Vagina (tissue), 2 donors: ENCODE data around the gene HSDL2. TPM values are rescaled to one million over a fixed set of nuclear protein-coding genes. Genes with fewer than 3 reads are reported as not detected.

Experiments
- DNase-seq, 2 donors: peaks; one replicate each; pipeline ENCODE4 v3.0.0-alpha.2; 2017; ENCODE audit errors: extremely low spot score in 2 of 2
- H3K27ac ChIP-seq: fragments of 200-600 bp; sonication (generic); one replicate; pipeline ENCODE4 v1.5.1; 2019
- H3K27me3 ChIP-seq: fragments of 200-600 bp; sonication (generic); one replicate; pipeline ENCODE4 v1.5.1; 2019
- H3K36me3 ChIP-seq, 2 donors: fragments of 200-600 bp; sonication (generic); one replicate each; pipeline ENCODE4 v1.5.1; 2017 to 2019
- H3K4me1 ChIP-seq: fragments of 200-600 bp; sonication (generic); one replicate; pipeline ENCODE4 v1.5.1; 2019
- H3K4me3 ChIP-seq, 2 donors: fragments of 200-600 bp; sonication (generic); 1 replicate in 1 of 2; 2 replicates in 1 of 2; pipeline ENCODE4 v1.5.1; 2016 to 2019
- H3K9me3 ChIP-seq: fragments of 200-600 bp; sonication (generic); one replicate; pipeline ENCODE4 v1.5.1; 2019
- POLR2A ChIP-seq, 2 donors: fragments of 450-650 bp; IDR thresholded peaks; one replicate each; pipeline ENCODE4 v1.6.1; 2017; ENCODE audit warnings: antibody characterized with exemption in 2 of 2, mild to moderate bottlenecking in 2 of 2, moderate library complexity in 2 of 2
- POLR2AphosphoS5 ChIP-seq, 2 donors: sonication (generic); formaldehyde crosslinking; IDR thresholded peaks; one replicate each; pipeline ENCODE4 v1.9.0; 2017; ENCODE audit warnings: antibody characterized with exemption in 2 of 2, mild to moderate bottlenecking in 2 of 2, low read depth in 1 of 2; ENCODE audit not compliant: insufficient read depth in 1 of 2
- intact Hi-C: fragments of 100-400 bp; cut with DNase I; formaldehyde crosslinking; loops from one replicate; pipeline ENCODE4 v1.15.1; 2023
- total RNA-seq: library from RNA; depleted of rRNA; stranded (reverse); fragments of >200 nt; gene quantifications from one replicate; pipeline ENCODE4 v1.2.3, GENCODE V29; 2016
- TF ChIP-seq, protein P1 (sequence below), 3 experiments: fragments of 450-650 bp in 2 of 3; fragments of 200-600 bp in 1 of 3; sonication (generic) in 1 of 3; IDR thresholded peaks; one replicate each; pipeline ENCODE4 v1.5.1; 2017 to 2019; ENCODE audit warnings: antibody characterized with exemption in 3 of 3, mild to moderate bottlenecking in 2 of 3, moderate library complexity in 2 of 3

Gene HSDL2
- total RNA-seq, 1 donor from 2014 or later, result 25.8 TPM

DNA sequence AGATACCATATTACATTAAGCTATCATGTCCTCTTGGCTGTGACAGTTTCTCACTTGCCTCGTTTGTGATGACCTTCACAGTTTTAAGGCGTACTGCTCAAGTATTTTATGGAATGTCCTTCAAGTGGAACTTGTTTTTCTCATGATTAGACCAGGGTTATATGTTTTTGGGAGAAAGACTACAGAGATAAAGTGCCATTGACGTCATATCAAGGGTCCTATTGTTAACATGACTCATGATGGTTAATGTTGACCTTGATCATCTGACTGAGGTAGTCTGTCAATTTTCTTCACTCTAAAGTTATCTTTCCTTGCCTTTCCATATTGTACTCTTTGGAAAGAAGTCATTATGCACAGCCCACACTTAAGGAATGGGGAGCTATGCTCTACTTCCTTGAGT is 28.7 kb upstream of the HSDL2 start:
- Histone ChIP-seq H3K9me3 (no peaks in the 10 kb centered on the region), H3K27me3 (no peaks in the 10 kb centered on the region), H3K36me3 (no peaks in the 10 kb centered on the region), H3K4me1 (no peaks in the 10 kb centered on the region), H3K4me3 (no peak overlapping the region), H3K27ac (no peak overlapping the region)
- DNase-seq, result no peak
- intact Hi-C loops, result loop anchor here (10.0 kb wide), 1 partner anchor 256 kb away; no protein-coding TSS in a partner anchor
- TF ChIP-seq POLR2A (IDR thresholded peaks at IDR 0.05), result no peak
- TF ChIP-seq POLR2AphosphoS5 (IDR thresholded peaks at IDR 0.05; ENCODE audit: insufficient read depth in 1 of 2, low read depth in 1 of 2), result no peak
- TF ChIP-seq, protein P1, sequence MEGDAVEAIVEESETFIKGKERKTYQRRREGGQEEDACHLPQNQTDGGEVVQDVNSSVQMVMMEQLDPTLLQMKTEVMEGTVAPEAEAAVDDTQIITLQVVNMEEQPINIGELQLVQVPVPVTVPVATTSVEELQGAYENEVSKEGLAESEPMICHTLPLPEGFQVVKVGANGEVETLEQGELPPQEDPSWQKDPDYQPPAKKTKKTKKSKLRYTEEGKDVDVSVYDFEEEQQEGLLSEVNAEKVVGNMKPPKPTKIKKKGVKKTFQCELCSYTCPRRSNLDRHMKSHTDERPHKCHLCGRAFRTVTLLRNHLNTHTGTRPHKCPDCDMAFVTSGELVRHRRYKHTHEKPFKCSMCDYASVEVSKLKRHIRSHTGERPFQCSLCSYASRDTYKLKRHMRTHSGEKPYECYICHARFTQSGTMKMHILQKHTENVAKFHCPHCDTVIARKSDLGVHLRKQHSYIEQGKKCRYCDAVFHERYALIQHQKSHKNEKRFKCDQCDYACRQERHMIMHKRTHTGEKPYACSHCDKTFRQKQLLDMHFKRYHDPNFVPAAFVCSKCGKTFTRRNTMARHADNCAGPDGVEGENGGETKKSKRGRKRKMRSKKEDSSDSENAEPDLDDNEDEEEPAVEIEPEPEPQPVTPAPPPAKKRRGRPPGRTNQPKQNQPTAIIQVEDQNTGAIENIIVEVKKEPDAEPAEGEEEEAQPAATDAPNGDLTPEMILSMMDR (IDR thresholded peaks at IDR 0.05), result no peak

DNA sequence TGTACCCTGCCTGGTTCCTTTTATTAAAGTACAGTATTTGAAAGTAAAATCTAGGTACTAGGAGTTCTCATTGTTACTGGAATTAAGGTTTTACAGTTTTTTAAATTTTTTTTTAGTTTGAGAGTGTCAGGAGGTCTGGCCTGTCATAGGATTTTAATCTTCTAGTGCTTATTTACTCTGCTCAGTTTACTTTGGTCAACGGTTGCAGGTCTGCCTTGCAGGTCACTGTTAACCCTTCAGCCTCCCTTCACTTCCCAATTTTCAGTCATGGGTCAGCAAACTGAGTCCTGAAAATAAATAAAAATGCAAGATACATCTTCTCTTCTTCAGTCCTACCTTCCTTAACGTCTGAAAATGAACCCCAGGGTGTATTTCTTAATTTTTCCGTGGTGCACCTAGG is 27.7 kb upstream of the HSDL2 start:
- Histone ChIP-seq H3K4me1 (no peaks in the 10 kb centered on the region), H3K27me3 (no peaks in the 10 kb centered on the region), H3K9me3 (no peaks in the 10 kb centered on the region), H3K4me3 (no peak overlapping the region), H3K27ac (no peak overlapping the region), H3K36me3 (no peaks in the 10 kb centered on the region)
- TF ChIP-seq, protein P1 (IDR thresholded peaks at IDR 0.05), result no peak
- no peak for TF ChIP-seq POLR2AphosphoS5 (IDR thresholded peaks at IDR 0.05; ENCODE audit: insufficient read depth in 1 of 2, low read depth in 1 of 2)
- no peak for TF ChIP-seq POLR2A (IDR thresholded peaks at IDR 0.05)
- intact Hi-C loops, result loop anchor here (10.0 kb wide), 1 partner anchor 257 kb away; no protein-coding TSS in a partner anchor
- DNase-seq, result no peak

DNA sequence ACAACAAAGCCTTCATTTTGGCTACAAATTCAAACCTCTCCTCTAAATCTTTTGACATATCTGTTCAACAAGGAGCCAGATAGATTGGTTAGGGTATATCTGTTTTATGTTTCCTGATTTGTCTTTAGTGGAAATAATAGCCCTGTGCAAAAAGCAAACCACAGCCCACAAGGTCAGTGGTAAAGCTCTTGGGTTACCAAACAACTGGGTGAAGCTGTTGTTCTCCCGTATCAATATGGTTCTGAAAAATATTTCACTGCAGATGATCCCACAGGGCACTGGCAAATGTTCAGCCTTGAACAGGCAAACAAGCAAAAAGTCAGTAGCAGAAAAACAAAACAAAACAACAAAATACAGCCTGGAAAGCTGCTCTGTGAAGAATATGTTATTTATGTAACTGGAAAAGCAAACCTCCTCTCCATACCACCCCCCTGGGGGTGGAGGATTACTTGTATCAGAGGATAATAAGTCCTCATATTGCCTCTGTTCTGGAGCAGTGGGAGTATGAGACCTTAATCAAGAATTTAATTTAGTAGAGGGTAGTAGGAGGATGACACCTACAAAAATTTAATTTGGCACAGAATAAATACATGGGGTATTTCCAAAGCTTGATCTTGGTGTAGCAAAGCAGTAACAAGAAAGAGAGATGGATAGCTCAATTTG is 25.7 kb upstream of the HSDL2 start:
- TF ChIP-seq POLR2AphosphoS5 (IDR thresholded peaks at IDR 0.05; ENCODE audit: insufficient read depth in 1 of 2, low read depth in 1 of 2) (no peak), POLR2A (IDR thresholded peaks at IDR 0.05) (no peak)
- TF ChIP-seq, protein P1 (IDR thresholded peaks at IDR 0.05), result no peak
- H3K4me1 ChIP-seq, result no peaks in the 10 kb centered on the region
- intact Hi-C loops, result loop anchor here (10.0 kb wide), 1 partner anchor 259 kb away; no protein-coding TSS in a partner anchor

DNA sequence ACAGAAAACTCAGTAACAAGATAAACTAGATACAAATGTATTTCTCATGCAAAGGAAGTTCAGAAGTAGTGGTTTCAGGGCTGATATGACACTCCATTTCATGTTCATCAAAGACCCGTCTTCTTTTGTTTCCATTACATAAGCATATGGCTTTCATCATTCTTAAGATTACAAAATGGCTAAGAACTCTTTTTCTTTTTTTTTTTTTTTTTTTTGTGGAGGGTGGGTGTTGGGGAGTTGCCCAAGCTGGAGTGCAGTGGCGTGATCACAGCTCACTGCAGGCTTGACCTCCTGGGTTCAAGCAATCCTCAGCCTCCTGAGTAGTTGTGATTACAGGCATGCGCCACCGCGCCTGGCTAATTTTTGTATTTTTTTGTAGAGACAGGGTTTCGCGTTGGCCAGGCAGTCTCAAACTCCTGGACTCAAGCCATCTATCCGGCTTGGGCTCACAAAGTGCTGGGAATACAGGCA is 24.4 kb upstream of the HSDL2 start:
- TF ChIP-seq POLR2A (IDR thresholded peaks at IDR 0.05) (no peak), POLR2AphosphoS5 (IDR thresholded peaks at IDR 0.05; ENCODE audit: insufficient read depth in 1 of 2, low read depth in 1 of 2) (no peak)
- TF ChIP-seq, protein P1 (IDR thresholded peaks at IDR 0.05), result no peak
- no peak for DNase-seq
- H3K36me3 ChIP-seq, result no peaks in the 10 kb centered on the region
- no peaks in the 10 kb centered on the region for H3K27me3 ChIP-seq
- no peak overlapping the region for H3K4me3 ChIP-seq
- no peaks in the 10 kb centered on the region for H3K9me3 ChIP-seq
- H3K4me1 ChIP-seq, result no peaks in the 10 kb centered on the region
- no peak overlapping the region for H3K27ac ChIP-seq
- intact Hi-C loops, result loop anchor here (10.0 kb wide), 1 partner anchor 261 kb away; no protein-coding TSS in a partner anchor

More for the DNA sequence above, 25.7 kb upstream of the HSDL2 start:
- DNase-seq, result no peak
- H3K27ac ChIP-seq, result no peak overlapping the region
- H3K27me3 ChIP-seq, result no peaks in the 10 kb centered on the region
- no peaks in the 10 kb centered on the region for H3K36me3 ChIP-seq
- no peaks in the 10 kb centered on the region for H3K9me3 ChIP-seq
- no peak overlapping the region for H3K4me3 ChIP-seq
